SU-DHL-6 (cell line): ENCODE results near the gene PDE3B.

Experiments used
- H2AFZ ChIP-seq: fragments of 200-600 bp; sonication (generic); 2 replicates; pipeline ENCODE4 v1.6.1; 2014; ENCODE audit warnings: low read depth, mild to moderate bottlenecking, moderate library complexity, mixed read lengths, antibody characterized with exemption, low read length; ENCODE audit not compliant: severe bottlenecking
- H3F3A ChIP-seq: fragments of 200-600 bp; shearing (Covaris generic); 2 replicates; pipeline ENCODE4 v1.6.0; 2016; ENCODE audit warnings: antibody characterized with exemption, mild to moderate bottlenecking; ENCODE audit not compliant: insufficient read depth
- H3K27ac ChIP-seq: fragments of 200-600 bp; sonication (generic); 2 replicates; pipeline ENCODE4 v1.5.1; 2016; ENCODE audit warnings: low read depth, mild to moderate bottlenecking, low read length, moderate library complexity, mixed read lengths
- H3K27me3 ChIP-seq: fragments of 200-600 bp; sonication (generic), shearing (Covaris generic); 2 replicates; pipeline ENCODE4 v1.6.0; 2014; ENCODE audit warnings: mild to moderate bottlenecking, low read length
- H3K36me3 ChIP-seq: fragments of 200-600 bp; sonication (generic); 2 replicates; pipeline ENCODE4 v1.6.1; 2014; ENCODE audit warnings: mild to moderate bottlenecking, low read length, mixed read lengths
- H3K4me2 ChIP-seq: fragments of 300-600, 200-600 bp; shearing (Covaris generic), sonication (generic); 2 replicates; pipeline ENCODE4 v1.6.0; 2014; ENCODE audit warnings: low read length, low read depth, mild to moderate bottlenecking; ENCODE audit not compliant: poor library complexity, severe bottlenecking
- H3K4me3 ChIP-seq: fragments of 200-600 bp; sonication (generic); 2 replicates; pipeline ENCODE4 v1.5.1; 2014; ENCODE audit warnings: antibody characterized with exemption, low read length, mild to moderate bottlenecking, mixed read lengths; ENCODE audit not compliant: insufficient read depth, poor library complexity, severe bottlenecking
- H3K79me2 ChIP-seq: fragments of 200-600 bp; sonication (generic); 2 replicates; pipeline ENCODE4 v1.6.1; 2014; ENCODE audit warnings: mild to moderate bottlenecking, low read length, moderate library complexity; ENCODE audit not compliant: insufficient read depth
- H3K9ac ChIP-seq: fragments of 200-600 bp; sonication (generic); 2 replicates; pipeline ENCODE4 v1.7.0; 2014; ENCODE audit warnings: mild to moderate bottlenecking, low read length
- H3K9me2 ChIP-seq: fragments of 200-600 bp; sonication (generic); replicated peaks from 2 replicates; pipeline ENCODE4 v1.6.1; 2014; ENCODE audit warnings: low read length; ENCODE audit not compliant: insufficient read depth
- H3K9me3 ChIP-seq: fragments of 200-600 bp; sonication (generic); 2 replicates; pipeline ENCODE4 v1.6.1; 2014; ENCODE audit warnings: low read length, mixed read lengths; ENCODE audit not compliant: insufficient read depth
- H4K20me1 ChIP-seq: fragments of 200-600 bp; sonication (generic); 2 replicates; pipeline ENCODE4 v1.6.1; 2014; ENCODE audit warnings: low read depth, mild to moderate bottlenecking, antibody characterized with exemption, low read length, moderate library complexity, mixed read lengths
- EZH2phosphoT487 ChIP-seq: fragments of 200-600 bp; sonication (generic), shearing (Covaris generic); conservative IDR thresholded peaks from 2 replicates; pipeline ENCODE4 v1.6.1; 2018; ENCODE audit warnings: mild to moderate bottlenecking, antibody characterized with exemption, low read length, moderate library complexity, mixed read lengths
- TF ChIP-seq, protein P1 (sequence below): fragments of 200-600 bp; sonication (generic); IDR thresholded peaks from one replicate; pipeline ENCODE4 v1.5.1; 2017; ENCODE audit warnings: antibody characterized with exemption, mild to moderate bottlenecking, low read length, moderate library complexity; ENCODE audit not compliant: insufficient read depth, poor library complexity, severe bottlenecking

PDE3B gene

DNA sequence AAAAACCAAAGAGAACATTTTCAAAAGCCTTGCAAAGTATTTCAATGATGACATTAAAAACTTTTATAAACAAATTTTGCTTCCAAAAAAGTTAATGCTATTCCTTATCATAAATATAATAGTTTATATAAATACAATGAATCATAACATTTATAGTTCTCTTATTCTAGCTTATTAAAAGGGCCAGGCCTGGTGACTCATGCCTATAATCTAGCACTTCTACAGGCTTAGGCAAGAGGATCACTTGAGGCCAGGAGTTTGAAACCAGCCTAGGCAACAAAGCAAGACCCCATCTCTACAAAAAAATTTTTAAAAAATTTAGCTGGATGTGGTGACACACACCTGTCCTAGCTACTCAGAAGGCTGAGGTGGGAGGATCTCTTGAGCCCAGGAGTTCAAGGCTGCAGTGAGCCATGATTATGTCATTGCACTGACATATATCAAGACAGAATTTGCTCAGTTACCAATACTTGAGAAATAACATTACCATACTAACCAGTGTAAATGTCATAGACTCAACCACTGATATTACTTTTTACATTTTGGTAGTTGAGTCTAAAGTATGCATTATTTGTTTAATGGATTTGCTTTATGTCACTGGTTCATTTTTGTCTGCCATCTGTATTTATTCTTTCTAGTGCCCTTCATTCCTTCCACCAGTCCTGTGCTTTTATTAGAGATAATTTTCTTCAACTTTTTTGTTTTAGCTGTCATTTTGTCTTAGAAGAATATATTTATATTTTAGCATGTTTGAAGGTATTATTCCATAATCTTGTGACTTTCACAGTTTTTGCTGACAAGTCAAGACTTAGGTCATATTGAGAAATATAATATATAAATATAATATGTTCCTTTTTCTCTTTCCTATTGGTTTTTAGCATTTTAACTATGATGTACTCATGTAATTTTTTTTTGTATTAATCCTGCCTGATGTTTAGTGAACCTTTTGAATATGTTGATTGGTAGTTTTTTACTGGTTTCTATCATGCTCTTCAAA lies 192.2 kb downstream of the PDE3B start:
- no peak overlapping the region for H3K9ac ChIP-seq
- H3K4me3 ChIP-seq, result no peak overlapping the region
- no peak overlapping the region for H3K27ac ChIP-seq
- H4K20me1 ChIP-seq, result no peaks in the 10 kb centered on the region
- no peaks in the 10 kb centered on the region for H3K36me3 ChIP-seq
- no peak overlapping the region for H2AFZ ChIP-seq
- no peaks in the 10 kb centered on the region for H3K9me3 ChIP-seq
- H3K79me2 ChIP-seq, result no peaks in the 10 kb centered on the region
- H3K9me2 ChIP-seq, result no peaks in the 10 kb centered on the region
- TF ChIP-seq EZH2phosphoT487, result no peak
- TF ChIP-seq, protein P1, sequence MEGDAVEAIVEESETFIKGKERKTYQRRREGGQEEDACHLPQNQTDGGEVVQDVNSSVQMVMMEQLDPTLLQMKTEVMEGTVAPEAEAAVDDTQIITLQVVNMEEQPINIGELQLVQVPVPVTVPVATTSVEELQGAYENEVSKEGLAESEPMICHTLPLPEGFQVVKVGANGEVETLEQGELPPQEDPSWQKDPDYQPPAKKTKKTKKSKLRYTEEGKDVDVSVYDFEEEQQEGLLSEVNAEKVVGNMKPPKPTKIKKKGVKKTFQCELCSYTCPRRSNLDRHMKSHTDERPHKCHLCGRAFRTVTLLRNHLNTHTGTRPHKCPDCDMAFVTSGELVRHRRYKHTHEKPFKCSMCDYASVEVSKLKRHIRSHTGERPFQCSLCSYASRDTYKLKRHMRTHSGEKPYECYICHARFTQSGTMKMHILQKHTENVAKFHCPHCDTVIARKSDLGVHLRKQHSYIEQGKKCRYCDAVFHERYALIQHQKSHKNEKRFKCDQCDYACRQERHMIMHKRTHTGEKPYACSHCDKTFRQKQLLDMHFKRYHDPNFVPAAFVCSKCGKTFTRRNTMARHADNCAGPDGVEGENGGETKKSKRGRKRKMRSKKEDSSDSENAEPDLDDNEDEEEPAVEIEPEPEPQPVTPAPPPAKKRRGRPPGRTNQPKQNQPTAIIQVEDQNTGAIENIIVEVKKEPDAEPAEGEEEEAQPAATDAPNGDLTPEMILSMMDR, result no peak
- H3K27me3 ChIP-seq, result no peaks in the 10 kb centered on the region
- H3K4me2 ChIP-seq, result no peak overlapping the region
- H3F3A ChIP-seq, result no peaks in the 10 kb centered on the region

DNA sequence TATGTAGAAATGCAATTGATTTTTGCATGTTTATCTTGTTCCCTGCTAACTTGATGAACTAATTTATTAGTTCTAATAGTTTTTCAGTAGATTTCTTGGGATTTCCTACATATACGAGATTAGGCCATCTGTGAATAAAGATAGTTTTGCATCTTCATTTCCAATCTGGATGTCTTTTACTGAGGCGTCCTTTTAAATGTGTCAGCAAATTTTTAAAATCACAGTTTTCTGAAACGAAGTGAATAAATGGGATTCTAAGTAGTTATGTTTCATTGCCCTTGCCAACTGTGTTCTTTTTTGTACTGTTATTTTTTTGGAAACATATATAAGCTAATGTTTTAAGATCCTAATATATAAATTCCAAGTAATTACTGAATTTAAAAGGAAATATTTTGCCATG lies 198.4 kb downstream of the PDE3B start:
- TF ChIP-seq, protein P1, result no peak
- TF ChIP-seq EZH2phosphoT487, result no peak
- H3K4me3 ChIP-seq, result no peak overlapping the region
- no peaks in the 10 kb centered on the region for H3K79me2 ChIP-seq

DNA sequence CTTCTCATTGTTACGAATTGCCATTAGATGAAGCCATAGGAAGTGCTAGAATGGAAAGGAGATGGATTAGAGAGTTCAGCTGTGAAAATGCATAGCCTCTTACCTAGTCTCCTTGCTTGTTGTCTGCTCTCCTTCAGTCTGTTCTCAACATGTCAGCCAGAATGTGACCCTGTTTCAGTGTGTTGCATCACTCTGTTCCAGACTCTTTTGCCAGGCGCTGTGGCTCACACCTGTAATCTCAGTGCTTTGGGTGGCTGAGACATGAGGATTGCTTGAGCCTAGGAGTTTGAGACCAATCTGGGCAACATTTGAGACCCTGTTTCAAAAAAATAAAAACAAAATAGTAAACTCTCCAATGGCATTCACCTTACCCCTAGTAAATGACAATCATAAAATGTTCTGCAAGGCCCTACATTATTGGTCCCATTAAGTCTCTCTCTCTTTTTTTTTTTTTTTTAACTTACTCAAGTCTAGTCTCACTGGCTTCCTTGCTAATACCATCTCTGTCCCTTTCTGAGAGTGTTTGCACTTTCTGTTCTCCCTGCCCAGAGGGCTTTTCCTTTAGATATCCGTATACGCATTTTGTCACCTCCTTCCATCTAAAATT lies 209.1 kb downstream of the PDE3B start:
- Histone ChIP-seq H4K20me1 (no peaks in the 10 kb centered on the region), H3K4me3 (no peak overlapping the region), H3K9ac (no peak overlapping the region), H3K9me3 (no peaks in the 10 kb centered on the region), H3K79me2 (no peaks in the 10 kb centered on the region), H3K4me2 (no peak overlapping the region), H3K27ac (no peak overlapping the region), H2AFZ (no peak overlapping the region), H3K36me3 (no peaks in the 10 kb centered on the region), H3F3A (no peaks in the 10 kb centered on the region), H3K27me3 (no peaks in the 10 kb centered on the region), H3K9me2 (no peaks in the 10 kb centered on the region)
- TF ChIP-seq, protein P1, result no peak
- no peak for TF ChIP-seq EZH2phosphoT487

More for the DNA sequence above, 198.4 kb downstream of the PDE3B start:
- H3K9me2 ChIP-seq, result no peaks in the 10 kb centered on the region
- H4K20me1 ChIP-seq, result no peaks in the 10 kb centered on the region
- no peak overlapping the region for H3K4me2 ChIP-seq
- H3K9ac ChIP-seq, result no peak overlapping the region
- no peaks in the 10 kb centered on the region for H3K27me3 ChIP-seq
- no peaks in the 10 kb centered on the region for H3K36me3 ChIP-seq
- no peak overlapping the region for H2AFZ ChIP-seq
- H3K27ac ChIP-seq, result no peak overlapping the region
- H3K9me3 ChIP-seq, result no peaks in the 10 kb centered on the region
- H3F3A ChIP-seq, result no peaks in the 10 kb centered on the region
